ENCODE results near the gene PTPRO.

The PTPRO gene

GRCh38 chr12:15446807-15447206, 124.5 kb downstream of the PTPRO start:
- Histone ChIP-seq H3K9me3 (ENCODE audit: severe bottlenecking) (no peaks in the 10 kb centered on the region), H3K27ac (no peak overlapping the region), H3K4me3 (ENCODE audit: low read depth, low read length) (no peak overlapping the region), H3K36me3 (no peaks in the 10 kb centered on the region), H3K27me3 (ENCODE audit: insufficient read depth, low read depth, severe bottlenecking) (no peaks in the 10 kb centered on the region)
- no peak for DNase-seq
- TF ChIP-seq CTCF (IDR thresholded peaks at IDR 0.05; ENCODE audit: low read depth, low read length), result no peak

GRCh38 chr12:15453613-15454012, 131.3 kb downstream of the PTPRO start:
- no peaks in the 10 kb centered on the region for H3K9me3 ChIP-seq (ENCODE audit: severe bottlenecking)
- no peak overlapping the region for H3K27ac ChIP-seq
- H3K36me3 ChIP-seq, result no peaks in the 10 kb centered on the region
- no peaks in the 10 kb centered on the region for H3K27me3 ChIP-seq (ENCODE audit: insufficient read depth, low read depth, severe bottlenecking)
- TF ChIP-seq CTCF (IDR thresholded peaks at IDR 0.05; ENCODE audit: low read depth, low read length), result no peak
- no peak for DNase-seq
- H3K4me3 ChIP-seq (ENCODE audit: low read depth, low read length), result no peak overlapping the region

GRCh38 chr12:15458008-15458407, 135.7 kb downstream of the PTPRO start:
- Histone ChIP-seq H3K4me3 (ENCODE audit: low read depth, low read length) (no peak overlapping the region), H3K9me3 (ENCODE audit: severe bottlenecking) (no peaks in the 10 kb centered on the region), H3K36me3 (no peaks in the 10 kb centered on the region), H3K27ac (no peak overlapping the region), H3K27me3 (ENCODE audit: insufficient read depth, low read depth, severe bottlenecking) (no peaks in the 10 kb centered on the region)
- TF ChIP-seq CTCF (IDR thresholded peaks at IDR 0.05; ENCODE audit: low read depth, low read length), result no peak
- no peak for DNase-seq

GRCh38 chr12:15468911-15469310, 146.6 kb downstream of the PTPRO start:
- TF ChIP-seq CTCF (IDR thresholded peaks at IDR 0.05; ENCODE audit: low read depth, low read length), result no peak
- Histone ChIP-seq H3K36me3 (no peaks in the 10 kb centered on the region), H3K4me3 (ENCODE audit: low read depth, low read length) (no peak overlapping the region), H3K27me3 (ENCODE audit: insufficient read depth, low read depth, severe bottlenecking) (no peaks in the 10 kb centered on the region), H3K27ac (no peak overlapping the region), H3K9me3 (ENCODE audit: severe bottlenecking) (no peaks in the 10 kb centered on the region)
- no peak for DNase-seq

GRCh38 chr12:15469356-15469755, 147.0 kb downstream of the PTPRO start:
- no peak overlapping the region for H3K4me3 ChIP-seq (ENCODE audit: low read depth, low read length)
- DNase-seq, result no peak
- TF ChIP-seq CTCF (IDR thresholded peaks at IDR 0.05; ENCODE audit: low read depth, low read length), result no peak
- H3K27me3 ChIP-seq (ENCODE audit: insufficient read depth, low read depth, severe bottlenecking), result no peaks in the 10 kb centered on the region
- no peaks in the 10 kb centered on the region for H3K9me3 ChIP-seq (ENCODE audit: severe bottlenecking)
- no peaks in the 10 kb centered on the region for H3K36me3 ChIP-seq
- H3K27ac ChIP-seq, result no peak overlapping the region

GRCh38 chr12:15472036-15472435, 149.7 kb downstream of the PTPRO start:
- Histone ChIP-seq H3K36me3 (no peaks in the 10 kb centered on the region), H3K27me3 (ENCODE audit: insufficient read depth, low read depth, severe bottlenecking) (no peaks in the 10 kb centered on the region), H3K27ac (no peak overlapping the region), H3K9me3 (ENCODE audit: severe bottlenecking) (no peaks in the 10 kb centered on the region), H3K4me3 (ENCODE audit: low read depth, low read length) (no peak overlapping the region)
- no peak for TF ChIP-seq CTCF (IDR thresholded peaks at IDR 0.05; ENCODE audit: low read depth, low read length)
- DNase-seq, result no peak
